Fibroblast of lung (primary cell): ENCODE results near the gene TMLHE.

Experiments
- CTCF ChIP-seq, 2 donors: IDR thresholded peaks in 1 of 2; conservative IDR thresholded peaks in 1 of 2; 1 replicate in 1 of 2; 2 replicates in 1 of 2; pipeline ENCODE4 v1.5.1; 2011 to 2012; ENCODE audit warnings: low read length in 2 of 2, control low read depth in 1 of 2, inconsistent platforms in 1 of 2, low read depth in 1 of 2, mild to moderate bottlenecking in 1 of 2
- EZH2 ChIP-seq: IDR thresholded peaks from 2 replicates; pipeline ENCODE4 v1.5.1; 2012; ENCODE audit warnings: low read length, control low read depth, mild to moderate bottlenecking; ENCODE audit errors: missing control alignments

- no peak for TF ChIP-seq CTCF (conservative IDR thresholded peaks at IDR 0.05 in 1 of 2, IDR thresholded peaks at IDR 0.05 in 1 of 2; ENCODE audit: low read depth in 1 of 2, low read length in 2 of 2)
- TF ChIP-seq EZH2 = no peak
These were observed 171.7 kb downstream of the TMLHE start for GRCh38 chrX:155441097-155441496.
